ENCODE results near the gene DIRAS3. TPM values are rescaled to one million over a fixed set of nuclear protein-coding genes. Genes with fewer than 3 reads are reported as not detected.

Gene DIRAS3
- 5.7 and 30.4 TPM in 2 replicates for total RNA-seq

DNA sequence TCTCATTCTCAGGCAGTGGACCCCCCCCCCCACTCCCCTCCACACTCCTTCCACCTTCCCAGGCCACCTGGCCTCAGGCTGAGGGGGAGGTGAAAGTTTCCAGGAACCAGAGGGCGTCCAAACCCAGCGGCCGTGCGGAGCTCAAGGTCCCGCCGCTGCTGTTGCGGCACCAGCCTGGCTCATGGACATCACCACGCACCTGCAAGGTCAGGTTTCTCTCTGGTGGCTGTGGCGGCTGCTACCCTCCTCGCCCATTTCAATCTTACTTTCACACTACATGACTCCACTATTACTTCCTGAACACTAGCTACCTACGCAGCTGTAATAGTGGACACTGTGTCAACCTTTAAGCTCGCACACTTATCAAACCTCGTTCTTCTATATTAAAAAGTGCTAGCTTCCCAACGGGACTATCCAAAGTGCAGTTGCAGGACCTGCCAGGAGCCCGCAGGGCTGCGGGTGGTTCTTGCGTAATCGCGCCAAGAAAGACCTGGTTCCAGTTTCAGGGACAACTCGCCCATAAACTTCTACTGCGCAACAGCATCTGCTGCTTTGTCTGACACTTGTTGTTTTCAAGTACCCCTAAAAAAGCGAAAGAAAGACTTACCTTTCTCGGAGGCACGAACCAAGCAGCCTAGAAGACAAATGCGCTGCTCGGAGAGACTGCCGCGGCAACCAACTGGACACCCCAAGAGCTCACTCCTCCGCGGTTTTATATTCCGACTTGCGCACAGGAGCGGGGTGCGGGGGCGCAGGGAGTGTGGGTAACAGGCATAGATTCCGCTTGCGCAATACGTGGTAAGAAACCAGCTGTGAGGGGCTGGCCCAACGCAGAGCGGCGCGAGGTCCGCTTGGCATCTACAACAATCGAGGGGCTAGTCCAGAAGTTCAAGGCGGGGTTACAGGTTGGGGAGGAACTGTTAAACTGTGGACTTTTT lies at the start of gene DIRAS3:
Gene DIRAS3, minus strand, starts transcription at position 687 of the 938 bp plus-strand sequence. CDS start 3,330 bp downstream, outside the sequence.

Other genes with a start within 250 kb of the DIRAS3 start
- 88.4 and 209 TPM in 2 replicates for gene GNG12, start 217.2 kb downstream of the DIRAS3 start, total RNA-seq
- gene WLS, start 181.9 kb upstream of the DIRAS3 start, total RNA-seq = 107 and 282 TPM in 2 replicates

All from placental pericyte (primary cell).